ENCODE data around the gene HACE1. TPM values are rescaled to one million over a fixed set of nuclear protein-coding genes. Genes with fewer than 3 reads are reported as not detected.

The HACE1 gene
- total and polyA plus RNA-seq, 7 donors, result 3.0 to 28.1 (median 17.4) TPM

- TF ChIP-seq POLR2AphosphoS5 (IDR thresholded peaks at IDR 0.05) (no peak), POLR2A (IDR thresholded peaks at IDR 0.05) (no peak), CTCF (IDR thresholded peaks at IDR 0.05) (no peak), EP300 (IDR thresholded peaks at IDR 0.05) (no peak)
- Histone ChIP-seq H3K36me3 (peaks cover 0 to 6% (median 1%) of the 10 kb centered on the region in 4 donors), H3K27me3 (no peaks in the 10 kb centered on the region), H3K27ac (no peak overlapping the region), H3K9me3 (no peaks in the 10 kb centered on the region), H3K4me3 (no peak overlapping the region), H3K4me1 (no peaks in the 10 kb centered on the region)
- 55 to 73% methylated on average over 4 of the region's 4 CpGs for WGBS, 2 donors
- DNase-seq, result no peak
- intact Hi-C loops (cut with DNase I), result no loop called here
Measured at GRCh38 chr6:104728448-104728847, 131.3 kb downstream of the HACE1 start.

GRCh38 chr6:104718672-104719071 lies 141.0 kb downstream of the HACE1 start:
- H3K27ac ChIP-seq, result no peak overlapping the region
- intact Hi-C loops (cut with DNase I), result no loop called here
- TF ChIP-seq POLR2AphosphoS5 (IDR thresholded peaks at IDR 0.05) (no peak), POLR2A (IDR thresholded peaks at IDR 0.05) (no peak)
- no peaks in the 10 kb centered on the region for H3K27me3 ChIP-seq
- 98% methylated on average over 1 of the region's 1 CpG for WGBS, 2 donors
- no peak for DNase-seq
- no peaks in the 10 kb centered on the region for H3K4me1 ChIP-seq
- H3K4me3 ChIP-seq, result no peak overlapping the region
- H3K36me3 ChIP-seq, result no peaks in the 10 kb centered on the region
- H3K9me3 ChIP-seq, result no peaks in the 10 kb centered on the region

- no peaks in the 10 kb centered on the region for H3K36me3 ChIP-seq
- no peaks in the 10 kb centered on the region for H3K9me3 ChIP-seq
- TF ChIP-seq POLR2AphosphoS5 (IDR thresholded peaks at IDR 0.05), result no peak
- TF ChIP-seq CTCF (IDR thresholded peaks at IDR 0.05), result no peak
- TF ChIP-seq EP300 (IDR thresholded peaks at IDR 0.05), result no peak
- TF ChIP-seq POLR2A (IDR thresholded peaks at IDR 0.05), result no peak
- no peaks in the 10 kb centered on the region for H3K4me1 ChIP-seq
- H3K4me3 ChIP-seq, result no peak overlapping the region
- H3K27ac ChIP-seq, result no peak overlapping the region
- intact Hi-C loops (cut with DNase I), result no loop called here
- no peaks in the 10 kb centered on the region for H3K27me3 ChIP-seq
- no peak for DNase-seq
- WGBS, 2 donors, result 93% methylated on average over 4 of the region's 4 CpGs
Measured at GRCh38 chr6:104716858-104717257, 142.9 kb downstream of the HACE1 start.

- no peak for DNase-seq
- no peak overlapping the region for H3K4me3 ChIP-seq
- H3K9me3 ChIP-seq, result no peaks in the 10 kb centered on the region
- no peak overlapping the region for H3K27ac ChIP-seq
- 91 to 95% methylated on average over 3 of the region's 3 CpGs for WGBS, 2 donors
- intact Hi-C loops (cut with DNase I), result no loop called here
- H3K36me3 ChIP-seq, result no peaks in the 10 kb centered on the region
- no peak for TF ChIP-seq POLR2AphosphoS5 (IDR thresholded peaks at IDR 0.05)
- no peak for TF ChIP-seq CTCF (IDR thresholded peaks at IDR 0.05)
- no peak for TF ChIP-seq POLR2A (IDR thresholded peaks at IDR 0.05)
- no peak for TF ChIP-seq EP300 (IDR thresholded peaks at IDR 0.05)
- H3K27me3 ChIP-seq, result no peaks in the 10 kb centered on the region
- no peaks in the 10 kb centered on the region for H3K4me1 ChIP-seq
Measured at GRCh38 chr6:104714796-104715195, 144.9 kb downstream of the HACE1 start.

- intact Hi-C loops (cut with DNase I), result no loop called here
- no peaks in the 10 kb centered on the region for H3K36me3 ChIP-seq
- TF ChIP-seq CTCF (IDR thresholded peaks at IDR 0.05) (no peak), EP300 (IDR thresholded peaks at IDR 0.05) (no peak), POLR2AphosphoS5 (IDR thresholded peaks at IDR 0.05) (no peak), POLR2A (IDR thresholded peaks at IDR 0.05) (no peak)
- H3K4me1 ChIP-seq, result no peaks in the 10 kb centered on the region
- H3K4me3 ChIP-seq, result no peak overlapping the region
- no peak overlapping the region for H3K27ac ChIP-seq
- no peak for DNase-seq
- no peaks in the 10 kb centered on the region for H3K27me3 ChIP-seq
- no peaks in the 10 kb centered on the region for H3K9me3 ChIP-seq
- WGBS, 2 donors, result 83 to 84% methylated on average over 2 of the region's 2 CpGs
Measured at GRCh38 chr6:104713982-104714381, 145.7 kb downstream of the HACE1 start.

All from sigmoid colon (tissue), 7 donors.